Measurements from ENCODE around the gene CRYAA.

Gene CRYAA

DNA sequence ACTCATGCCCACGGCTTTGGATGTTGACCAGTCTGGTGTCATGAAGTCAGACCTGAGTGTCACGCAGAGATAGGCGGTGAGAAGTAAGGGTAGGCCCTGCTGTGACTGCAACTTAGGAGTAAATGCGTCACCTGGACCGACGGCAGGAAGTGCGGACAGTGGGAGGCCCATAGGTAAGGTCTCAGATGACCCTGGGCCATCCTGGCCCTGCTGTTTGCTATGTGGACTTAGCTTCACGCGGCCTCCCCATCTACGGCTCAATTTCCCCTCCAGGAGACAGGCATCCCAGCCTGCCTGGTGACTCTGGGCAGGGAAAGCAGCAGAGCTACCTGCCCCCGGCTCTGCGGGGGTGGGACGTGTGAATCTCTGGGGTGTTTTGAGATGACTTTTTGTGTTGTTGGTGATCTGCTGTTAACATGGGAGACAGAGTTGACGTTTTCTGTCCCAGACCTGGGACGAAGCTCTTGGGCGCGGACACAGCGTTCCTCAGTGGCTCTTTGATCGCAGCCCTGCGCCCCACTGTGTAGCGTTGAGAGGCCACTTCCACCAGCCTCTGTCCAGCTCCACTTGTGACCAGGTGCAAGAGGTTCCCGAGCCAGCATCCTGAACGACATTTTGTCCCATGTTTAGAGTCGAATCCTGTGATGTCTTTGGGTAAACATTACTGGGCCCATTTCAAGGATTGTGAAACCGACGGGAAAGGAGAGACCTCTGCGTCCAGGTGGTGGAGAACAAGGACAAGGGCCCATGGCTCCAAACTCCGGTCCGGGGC lies 39.9 kb downstream of the CRYAA start:
- no peaks in the 10 kb centered on the region for H3K9me3 ChIP-seq (replicated peaks; ENCODE audit: low read length)
- H3K4me3 ChIP-seq (ENCODE audit: low read length): no peak overlapping the region
- no peaks in the 10 kb centered on the region for H3K4me1 ChIP-seq (ENCODE audit: control insufficient read depth, insufficient read depth, low read length)
- H3K27me3 ChIP-seq (ENCODE audit: control insufficient read depth, insufficient read depth, low read length): peaks cover 28% of the 10 kb centered on the region
- no peak overlapping the region for H3K9ac ChIP-seq (ENCODE audit: low read depth, low read length)
- H3K4me2 ChIP-seq (ENCODE audit: low read length): no peak overlapping the region
- no peaks in the 10 kb centered on the region for H3K36me3 ChIP-seq (ENCODE audit: insufficient read depth, low read length)

DNA sequence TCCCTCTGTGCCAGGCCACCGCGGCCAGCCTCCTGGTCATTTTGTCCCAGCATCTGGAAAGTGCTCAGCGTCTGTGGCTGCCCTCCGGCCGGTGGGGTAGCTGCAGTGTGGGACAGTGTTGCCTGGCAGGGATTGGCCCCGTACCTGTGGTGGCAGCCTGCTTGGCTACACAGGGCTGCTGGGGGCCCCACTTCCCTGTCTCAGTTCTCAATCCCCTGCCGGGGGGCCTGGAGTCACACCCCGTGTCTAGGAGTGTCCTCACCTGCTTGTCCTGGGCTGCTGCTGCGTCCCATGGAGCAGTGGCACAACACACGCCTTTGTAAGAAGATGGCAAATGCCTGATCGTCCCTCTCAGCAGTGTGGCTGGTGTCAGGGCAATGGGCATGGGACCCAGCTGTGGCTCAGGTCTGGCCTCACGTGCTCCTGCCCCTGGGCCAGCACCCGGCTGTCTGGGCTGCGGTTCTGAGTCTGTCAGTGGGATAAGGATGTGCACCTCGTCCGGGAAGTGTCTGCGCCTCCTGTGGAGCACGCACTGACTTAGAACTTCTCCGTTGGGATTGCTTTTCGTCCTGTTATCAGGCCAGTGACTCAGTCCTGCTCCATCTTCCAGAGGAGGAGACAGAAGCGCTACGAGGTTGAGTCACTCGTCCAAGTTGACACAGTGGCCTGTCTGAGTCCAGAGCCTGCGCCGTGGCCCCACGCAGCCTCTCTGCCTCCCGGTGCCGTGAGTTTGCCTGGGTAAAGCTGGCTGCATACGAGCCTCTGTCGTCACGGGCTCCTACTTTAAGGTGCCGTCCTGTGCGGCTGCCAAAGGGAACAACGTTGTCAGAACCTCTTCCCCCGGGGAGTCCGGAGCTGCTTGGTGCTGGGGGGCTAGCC lies 41.0 kb downstream of the CRYAA start:
- Histone ChIP-seq H3K4me3 (ENCODE audit: low read length) (no peak overlapping the region), H3K9ac (ENCODE audit: low read depth, low read length) (no peak overlapping the region), H3K9me3 (replicated peaks; ENCODE audit: low read length) (no peaks in the 10 kb centered on the region)

GRCh38 chr21:43210454-43211071 lies 41.8 kb downstream of the CRYAA start:
- Histone ChIP-seq H3K4me2 (ENCODE audit: low read length) (no peak overlapping the region), H3K4me1 (ENCODE audit: control insufficient read depth, insufficient read depth, low read length) (no peaks in the 10 kb centered on the region), H3K4me3 (ENCODE audit: low read length) (no peak overlapping the region), H3K27me3 (ENCODE audit: control insufficient read depth, insufficient read depth, low read length) (peaks cover 28% of the 10 kb centered on the region), H3K9me3 (replicated peaks; ENCODE audit: low read length) (no peaks in the 10 kb centered on the region), H3K36me3 (ENCODE audit: insufficient read depth, low read length) (no peaks in the 10 kb centered on the region), H3K9ac (ENCODE audit: low read depth, low read length) (no peak overlapping the region)

More for the DNA sequence above, 41.0 kb downstream of the CRYAA start:
- Histone ChIP-seq H3K4me2 (ENCODE audit: low read length) (no peak overlapping the region), H3K36me3 (ENCODE audit: insufficient read depth, low read length) (no peaks in the 10 kb centered on the region), H3K4me1 (ENCODE audit: control insufficient read depth, insufficient read depth, low read length) (no peaks in the 10 kb centered on the region), H3K27me3 (ENCODE audit: control insufficient read depth, insufficient read depth, low read length) (peaks cover 28% of the 10 kb centered on the region)

DNA sequence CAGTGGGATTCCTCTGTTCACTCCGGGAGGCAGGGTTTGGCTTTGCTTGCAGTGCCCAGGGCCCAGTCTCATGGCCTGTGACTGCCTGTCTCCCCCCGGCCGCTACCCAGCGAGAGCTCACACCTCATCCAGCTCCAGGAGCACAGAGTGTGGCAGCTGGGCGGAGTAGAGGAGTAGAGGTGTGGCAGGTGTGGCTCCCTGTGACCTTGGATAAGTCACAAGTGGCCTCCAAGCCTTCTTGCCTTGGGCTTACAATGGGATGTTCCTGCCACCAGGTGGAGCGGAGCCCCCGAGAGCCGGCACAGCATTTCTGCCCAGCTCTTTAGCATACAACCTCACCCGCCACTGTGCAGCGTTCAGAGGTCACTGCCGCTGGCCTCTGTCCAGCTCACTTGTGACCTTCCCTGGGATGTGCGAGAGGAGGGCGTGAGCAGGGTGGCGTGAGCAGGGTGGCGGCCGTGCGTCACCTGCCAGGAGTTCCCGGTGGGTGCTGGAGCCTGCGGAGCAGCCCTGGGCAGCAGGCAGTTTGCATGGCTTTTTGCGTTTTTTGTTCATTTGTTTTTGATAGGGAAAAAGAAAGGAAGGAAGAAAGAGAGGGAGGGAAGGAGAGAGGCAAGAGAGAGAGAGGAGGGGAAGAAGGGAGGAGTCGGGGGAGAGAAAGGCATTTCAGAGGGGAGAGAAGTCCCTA lies 42.4 kb downstream of the CRYAA start:
- Histone ChIP-seq H3K4me2 (ENCODE audit: low read length) (no peak overlapping the region), H3K27me3 (ENCODE audit: control insufficient read depth, insufficient read depth, low read length) (peaks cover 26% of the 10 kb centered on the region), H3K4me1 (ENCODE audit: control insufficient read depth, insufficient read depth, low read length) (no peaks in the 10 kb centered on the region), H3K4me3 (ENCODE audit: low read length) (no peak overlapping the region), H3K9me3 (replicated peaks; ENCODE audit: low read length) (no peaks in the 10 kb centered on the region), H3K9ac (ENCODE audit: low read depth, low read length) (no peak overlapping the region), H3K36me3 (ENCODE audit: insufficient read depth, low read length) (no peaks in the 10 kb centered on the region)

DNA sequence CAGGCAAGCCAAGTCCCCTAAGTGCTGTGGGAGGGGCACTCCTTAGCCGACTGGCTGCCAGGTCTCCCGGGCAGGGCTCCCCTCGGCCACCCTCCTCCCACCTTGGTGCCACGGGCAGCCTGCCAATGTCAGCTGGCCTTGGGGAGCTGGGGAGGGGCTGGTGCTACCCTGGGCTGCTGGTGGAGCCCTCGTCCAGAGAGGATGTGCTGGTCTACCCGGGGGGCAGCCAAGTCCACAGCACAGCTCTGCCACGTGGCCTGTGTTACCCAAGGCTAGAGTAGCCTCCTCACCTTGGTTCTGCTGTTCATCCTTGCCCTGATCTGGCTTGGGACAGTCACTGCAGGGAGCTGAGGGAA lies 42.9 kb downstream of the CRYAA start:
- H3K4me3 ChIP-seq (ENCODE audit: low read length): no peak overlapping the region

More for the DNA sequence above, 42.9 kb downstream of the CRYAA start:
- Histone ChIP-seq H3K36me3 (ENCODE audit: insufficient read depth, low read length) (no peaks in the 10 kb centered on the region), H3K9me3 (replicated peaks; ENCODE audit: low read length) (no peaks in the 10 kb centered on the region), H3K27me3 (ENCODE audit: control insufficient read depth, insufficient read depth, low read length) (peaks cover 21% of the 10 kb centered on the region), H3K4me1 (ENCODE audit: control insufficient read depth, insufficient read depth, low read length) (no peaks in the 10 kb centered on the region), H3K9ac (ENCODE audit: low read depth, low read length) (no peak overlapping the region), H3K4me2 (ENCODE audit: low read length) (no peak overlapping the region)
